GM13976 (cell line): ENCODE results near the gene NR1D2.

Source experiments
- DNase-seq: peaks from one replicate; pipeline ENCODE4 v3.0.0; 2012; ENCODE audit warnings: low spot score
- CTCF ChIP-seq: IDR thresholded peaks from 2 replicates; pipeline ENCODE4 v1.5.1; 2012; ENCODE audit warnings: borderline replicate concordance, mild to moderate bottlenecking; ENCODE audit not compliant: insufficient read depth; ENCODE audit errors: extremely low read depth, missing control alignments, control extremely low read depth
- in situ Hi-C: fragments of 300-500 bp; cut with MboI; formaldehyde crosslinking; loops from one replicate; pipeline ENCODE4 v1.12.0; 2022; ENCODE audit warnings: low sequenced_read_pairs, mixed read lengths, inconsistent platforms; ENCODE audit not compliant: unreplicated experiment

NR1D2 gene

GRCh38 chr3:23960649-23961048 lies 15.6 kb downstream of the NR1D2 start:
- no peak for TF ChIP-seq CTCF
- in situ Hi-C loops, result no loop called here
- no peak for DNase-seq

GRCh38 chr3:23961066-23961465 lies 16.0 kb downstream of the NR1D2 start:
- in situ Hi-C loops, result no loop called here
- DNase-seq, result no peak
- no peak for TF ChIP-seq CTCF

GRCh38 chr3:23961913-23962312 lies 16.8 kb downstream of the NR1D2 start:
- no peak for TF ChIP-seq CTCF
- DNase-seq, result no peak
- in situ Hi-C loops, result no loop called here

GRCh38 chr3:23964537-23965235 lies 19.6 kb downstream of the NR1D2 start:
- TF ChIP-seq CTCF, result no peak

GRCh38 chr3:23966328-23966727 lies 21.2 kb downstream of the NR1D2 start:
- no peak for DNase-seq
- in situ Hi-C loops, result no loop called here
- no peak for TF ChIP-seq CTCF

More at GRCh38 chr3:23964537-23965235, 19.6 kb downstream of the NR1D2 start:
- no peak for DNase-seq
- in situ Hi-C loops, result no loop called here

- no peak for DNase-seq
- in situ Hi-C loops, result no loop called here
- TF ChIP-seq CTCF, result no peak
Measured at GRCh38 chr3:23968463-23969184, 23.5 kb downstream of the NR1D2 start.

GRCh38 chr3:23969393-23969792 lies 24.3 kb downstream of the NR1D2 start:
- TF ChIP-seq CTCF, result no peak
- no peak for DNase-seq
- in situ Hi-C loops, result no loop called here
